GM21717 (cell line): ENCODE measurements around the gene YTHDF1.
"Not testable (repeated sequence)": the region's sequence is repeated elsewhere in the genome, so short reads cannot be mapped to it uniquely, and the experiment has no call there.

ENCODE experiments used
- ATAC-seq: cut with Tn5 transposase; IDR thresholded peaks from one replicate; pipeline ENCODE4 v1.9.1; 2021; ENCODE audit warnings: mild to moderate bottlenecking, moderate library complexity; ENCODE audit not compliant: unreplicated experiment

YTHDF1 gene

DNA sequence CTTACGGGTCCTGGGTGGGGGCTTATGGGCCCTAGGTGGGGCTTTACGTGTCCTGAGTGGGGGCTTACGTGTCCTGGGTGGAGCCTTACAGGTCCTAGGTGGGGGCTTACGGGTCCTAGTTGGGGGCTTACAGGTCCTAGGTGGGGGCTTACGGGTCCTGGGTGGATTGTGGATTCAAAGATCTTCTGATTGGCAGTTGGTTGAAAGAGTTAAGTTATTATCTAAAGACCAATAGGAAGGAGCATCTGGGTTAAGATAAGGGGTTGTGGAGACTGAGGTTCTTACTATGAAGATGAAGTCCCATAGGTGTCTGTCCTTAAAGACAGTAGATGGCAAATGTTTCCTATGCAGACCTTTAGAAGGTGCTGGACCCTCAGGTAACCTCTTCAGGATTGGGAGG lies 11.3 kb upstream of the YTHDF1 start:
- no peak for ATAC-seq

DNA sequence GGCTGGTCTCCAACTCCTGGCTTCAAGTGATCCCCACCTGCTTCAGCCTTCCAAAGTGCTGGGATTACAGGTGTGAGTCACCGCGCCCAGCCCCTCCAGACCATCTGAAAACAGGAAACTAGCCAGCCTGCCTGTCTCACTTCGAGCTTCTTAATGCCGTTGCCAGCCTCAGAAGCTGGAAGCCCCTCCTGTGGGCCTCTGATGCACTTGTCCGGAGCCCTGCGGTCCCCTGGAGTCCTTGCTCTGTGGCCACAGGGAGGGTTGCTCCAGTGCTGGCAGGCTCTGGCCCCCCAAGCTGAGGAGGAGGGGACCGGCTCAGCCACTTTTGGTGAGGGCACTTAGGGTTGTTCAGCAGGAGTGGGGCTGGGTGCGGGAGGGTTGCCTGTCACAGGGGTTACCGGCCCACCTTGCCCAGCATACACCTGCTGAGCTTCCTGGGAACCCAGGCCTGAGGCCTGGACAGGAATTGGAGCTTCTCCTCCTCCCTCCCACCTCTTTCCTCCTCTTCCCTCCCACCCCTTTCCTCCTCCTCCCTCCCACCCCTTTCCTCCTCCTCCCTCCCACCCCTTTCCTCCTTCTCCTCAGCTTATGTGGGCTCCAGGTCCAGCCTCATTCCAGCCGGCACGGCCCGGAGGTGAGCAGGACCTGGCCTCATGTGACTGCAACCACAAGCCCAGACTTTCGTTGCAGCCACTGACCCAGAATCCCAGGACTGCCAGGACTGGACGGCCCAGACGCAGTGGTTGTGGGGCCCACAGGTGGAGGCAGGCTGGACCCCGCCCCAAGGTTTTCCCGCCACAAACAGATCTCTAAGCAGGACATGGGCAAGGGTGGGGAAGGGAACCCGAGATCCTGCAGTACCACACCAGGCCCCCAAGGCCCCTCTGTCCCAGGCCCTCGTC lies 10.4 kb upstream of the YTHDF1 start:
- ATAC-seq = no peak

DNA sequence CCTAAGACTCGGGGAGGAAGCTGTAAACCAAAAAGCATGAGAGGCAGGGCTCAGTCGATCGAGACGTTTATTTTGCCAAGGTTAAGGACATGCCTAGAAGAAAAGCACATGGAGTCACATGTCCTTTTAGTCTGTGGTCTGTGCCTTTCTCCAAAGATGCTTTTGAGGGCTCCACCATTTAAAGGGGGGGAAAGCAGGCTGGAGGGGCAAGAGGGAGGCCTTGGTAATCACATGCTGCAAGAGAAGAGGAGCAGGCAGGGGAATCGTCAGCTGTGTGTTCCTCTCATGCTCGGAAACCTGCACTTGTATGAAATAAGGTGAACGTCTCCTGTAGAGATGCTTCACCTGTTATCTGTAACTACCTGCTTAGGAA lies 9.1 kb upstream of the YTHDF1 start:
- ATAC-seq = no peak

- no peak for ATAC-seq
Observed at GRCh38 chr20:63224412-63225081, 8.6 kb upstream of the YTHDF1 start.

- no peak for ATAC-seq
Observed at GRCh38 chr20:63223826-63224207, 7.9 kb upstream of the YTHDF1 start.

- no peak for ATAC-seq
Observed at GRCh38 chr20:63223121-63223825, 7.3 kb upstream of the YTHDF1 start.

DNA sequence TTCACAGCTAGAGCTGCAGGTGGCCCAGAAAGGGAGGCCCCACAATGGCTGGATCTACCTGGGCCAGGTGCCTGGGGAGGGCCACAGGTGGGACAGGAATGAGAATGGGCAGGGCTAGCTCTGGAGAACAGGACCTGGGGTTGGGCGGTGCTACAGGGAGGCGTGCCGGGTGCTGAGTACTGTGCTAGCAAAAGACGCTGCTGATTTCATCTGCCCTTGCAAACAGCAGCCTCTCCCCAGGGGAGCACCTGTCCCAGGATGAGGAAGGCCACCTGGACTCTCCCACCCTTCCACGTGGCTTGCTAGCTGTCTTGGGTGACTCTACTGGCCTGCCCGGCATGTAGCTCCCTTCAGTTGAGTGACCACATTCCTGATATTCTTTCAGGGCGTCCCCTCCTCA lies 6.6 kb upstream of the YTHDF1 start:
- no peak for ATAC-seq

DNA sequence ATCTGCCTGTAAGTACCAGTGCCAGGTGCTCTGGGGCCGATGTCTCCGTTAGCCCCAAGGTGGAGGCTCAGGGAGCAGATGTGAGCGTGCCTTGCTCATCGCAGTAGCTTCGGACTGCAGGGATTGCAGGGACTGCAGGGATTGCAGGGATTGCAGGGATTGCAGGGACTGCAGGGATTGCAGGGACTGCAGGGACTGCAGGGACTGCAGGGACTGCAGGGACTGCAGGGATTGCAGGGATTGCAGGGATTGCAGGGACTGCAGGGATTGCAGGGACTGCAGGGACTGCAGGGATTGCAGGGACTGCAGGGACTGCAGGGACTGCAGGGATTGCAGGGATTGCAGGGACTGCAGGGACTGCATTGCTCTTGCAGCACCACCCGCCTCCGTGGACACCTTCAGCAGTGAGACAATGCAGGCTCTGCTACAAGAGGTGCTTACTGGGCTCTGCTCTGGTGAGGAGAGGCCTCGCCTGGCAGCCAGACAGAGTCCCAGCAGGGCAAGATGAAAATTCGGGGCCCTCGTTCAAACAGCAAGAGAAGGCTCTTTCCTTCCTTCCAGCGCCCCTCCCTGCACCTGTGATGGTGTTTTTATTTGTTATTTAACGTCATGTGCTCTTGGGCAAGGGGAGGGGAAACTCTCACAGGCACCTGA lies 5.6 kb upstream of the YTHDF1 start:
- ATAC-seq = not testable (repeated sequence)

GRCh38 chr20:63220696-63221399 lies 4.9 kb upstream of the YTHDF1 start:
- ATAC-seq = no peak

GRCh38 chr20:63219866-63220521 lies 4.1 kb upstream of the YTHDF1 start:
- ATAC-seq = no peak

DNA sequence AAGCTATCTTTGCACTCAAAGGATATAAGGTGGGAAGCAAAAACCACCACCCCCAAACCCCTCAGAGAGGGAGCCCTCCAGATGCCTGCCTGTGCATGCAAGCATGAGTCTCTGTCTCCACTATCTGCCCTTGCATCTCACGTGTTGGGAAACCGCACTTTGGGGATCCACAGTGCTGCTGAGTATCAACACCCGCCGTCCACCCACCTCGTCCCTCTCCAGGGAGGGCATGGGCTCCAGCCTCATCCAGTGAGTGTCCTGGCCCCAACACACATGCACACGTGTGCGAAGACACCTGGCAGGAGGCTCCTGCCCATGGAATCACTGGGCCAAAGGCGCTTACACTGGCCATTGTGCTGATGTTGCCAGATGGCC lies 3.5 kb upstream of the YTHDF1 start:
- no peak for ATAC-seq

DNA sequence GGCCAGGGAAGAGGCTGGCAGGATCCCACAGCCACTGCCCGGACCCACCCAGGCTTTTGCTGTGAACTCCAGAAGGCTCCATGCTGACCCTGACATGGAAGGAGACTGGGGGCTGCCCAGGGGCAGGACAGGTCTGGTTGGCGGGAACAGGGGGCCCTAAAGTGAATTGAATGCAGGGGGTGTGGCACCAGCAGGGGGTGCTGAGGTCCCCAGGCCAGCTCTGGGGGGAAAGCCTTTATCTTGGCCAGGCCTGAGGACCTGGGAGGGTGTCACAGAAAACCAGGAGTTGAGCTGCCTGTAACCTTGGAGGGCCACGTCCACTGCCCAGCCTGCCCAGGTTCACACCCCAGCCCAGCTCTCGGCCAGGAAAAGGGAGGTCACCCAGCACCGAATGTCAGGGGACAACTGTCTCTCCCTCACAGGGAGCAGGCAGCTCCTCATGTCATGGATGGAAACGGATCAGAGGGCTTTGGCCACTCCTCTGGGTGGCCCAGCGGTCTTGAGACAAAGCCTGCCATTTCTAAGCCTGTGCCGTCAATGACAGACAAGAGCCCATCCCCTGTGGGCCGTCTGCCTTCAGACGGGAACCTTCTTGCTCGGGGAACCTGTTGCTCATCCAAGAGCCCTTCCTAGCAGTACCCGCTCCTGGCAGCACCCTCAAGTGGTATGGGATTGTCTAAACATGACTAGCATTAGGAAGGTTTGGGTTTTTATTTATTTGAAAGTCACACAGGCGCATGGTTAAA lies 2.9 kb upstream of the YTHDF1 start:
- ATAC-seq = no peak

DNA sequence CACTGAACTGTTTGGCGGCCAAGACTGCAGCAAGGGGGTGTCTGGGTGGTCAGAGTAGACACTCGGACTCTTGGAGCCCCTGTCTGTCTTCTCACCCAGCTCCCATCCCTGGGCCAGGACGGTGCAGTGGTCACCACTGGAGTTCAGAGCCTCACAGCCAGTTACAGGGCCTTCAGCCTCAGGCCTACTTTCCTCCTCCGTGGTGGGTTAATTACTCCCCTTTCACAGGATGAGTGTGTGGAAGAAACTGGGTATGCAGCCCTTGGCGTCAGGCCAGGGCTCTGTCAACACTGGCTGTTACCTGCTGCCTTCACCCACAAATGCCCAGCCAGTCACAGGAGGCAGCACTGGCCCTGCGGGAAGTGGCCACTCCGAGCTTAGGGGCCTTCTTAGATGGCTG lies 1.8 kb upstream of the YTHDF1 start:
- no peak for ATAC-seq

DNA sequence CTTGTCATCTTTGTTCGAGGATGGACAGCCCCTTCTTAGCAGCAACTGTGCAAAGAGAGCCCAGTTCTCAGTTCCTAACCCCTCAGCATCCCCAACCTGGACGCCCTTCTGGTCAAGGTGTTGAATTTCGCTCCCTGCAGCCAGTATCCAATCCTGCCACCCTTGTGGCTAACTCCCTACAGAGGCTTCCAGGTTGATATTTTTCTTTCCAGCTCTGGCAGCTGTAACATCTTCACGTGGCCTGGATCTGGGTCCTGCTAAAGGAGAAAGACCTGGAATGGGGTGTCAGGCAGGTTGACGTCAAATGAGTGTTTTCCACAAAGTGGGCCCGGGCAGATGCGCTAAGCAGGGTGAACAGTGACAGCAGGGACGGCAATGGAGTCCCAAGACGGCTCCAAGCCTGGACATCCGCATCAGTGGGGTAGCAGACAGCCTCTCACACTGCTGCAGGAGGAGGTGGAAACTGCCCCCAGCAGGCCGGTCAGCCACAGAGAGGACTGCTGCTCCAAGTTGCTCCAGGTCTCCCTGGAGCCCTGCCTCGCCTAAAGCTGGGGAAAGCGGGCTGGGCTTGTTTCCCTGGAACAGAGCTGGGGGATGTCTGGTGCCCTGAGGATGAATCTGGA lies 1.0 kb upstream of the YTHDF1 start:
- ATAC-seq = no peak

DNA sequence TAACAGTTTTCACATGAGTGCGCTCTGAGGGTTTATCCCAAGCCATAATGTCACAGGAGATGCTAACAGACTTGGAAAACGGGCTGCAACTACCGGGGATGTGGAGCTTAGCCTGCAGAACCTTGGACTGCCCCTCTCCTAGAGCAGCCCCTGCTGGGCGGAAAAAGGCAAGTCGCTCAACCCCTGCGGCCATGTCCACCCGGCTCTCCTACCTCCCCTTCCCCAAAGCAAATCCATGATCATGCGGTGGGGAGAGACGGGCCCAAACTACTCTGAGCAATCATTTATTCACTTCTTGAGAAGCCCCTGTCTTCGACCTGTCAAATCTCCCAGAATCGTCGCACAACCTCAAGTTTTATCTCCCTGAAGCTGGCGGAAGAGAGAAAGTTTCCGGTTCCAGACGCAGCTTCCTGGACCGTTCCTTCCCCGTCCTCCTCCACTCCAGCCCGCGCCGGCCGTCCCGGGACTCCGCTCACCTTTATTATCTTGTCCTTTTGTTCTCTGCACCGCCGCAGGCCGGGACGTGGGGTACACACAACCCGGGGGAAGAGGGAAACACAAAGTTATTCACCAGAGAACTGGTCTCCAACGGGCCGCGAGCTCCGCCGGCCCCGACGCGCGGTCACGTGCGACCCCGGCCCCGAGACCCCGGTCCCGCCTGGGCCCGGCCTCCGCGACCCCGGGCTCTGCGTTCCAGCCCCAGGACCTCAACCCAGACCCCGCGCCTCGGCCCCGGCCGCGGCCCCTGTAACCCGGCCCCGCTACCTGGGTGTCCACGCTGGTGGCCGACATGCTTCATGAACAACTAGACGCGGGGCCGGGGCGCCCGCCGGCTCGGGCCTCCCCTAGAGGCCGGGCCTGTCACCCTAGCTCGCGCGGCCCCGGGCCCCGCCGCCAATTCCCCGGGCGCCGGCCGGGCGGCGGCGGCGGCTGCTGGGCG lies 560 bp downstream of the YTHDF1 start:
- peak; percentile 29 for ATAC-seq

GRCh38 chr20:63214514-63214913 lies 1.4 kb downstream of the YTHDF1 start:
- no peak for ATAC-seq

- ATAC-seq = no peak
Observed at GRCh38 chr20:63212792-63213191, 3.1 kb downstream of the YTHDF1 start.

DNA sequence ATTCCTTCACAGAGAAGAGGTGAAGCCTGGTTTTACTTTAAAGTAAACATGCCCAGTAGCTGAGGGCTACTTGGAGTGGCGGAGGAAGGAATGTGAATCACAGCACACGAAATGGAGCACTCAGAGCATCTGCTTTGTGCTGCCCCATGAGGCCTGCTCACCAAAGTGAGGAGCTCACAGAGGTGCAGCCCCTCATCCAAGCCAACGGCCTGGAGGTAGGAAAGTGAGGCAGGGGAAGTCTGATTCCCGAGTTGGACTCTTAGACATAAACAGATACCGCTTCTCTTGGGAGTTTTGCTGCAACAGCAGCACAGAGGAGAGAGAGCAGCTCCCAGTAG lies 3.6 kb downstream of the YTHDF1 start:
- ATAC-seq = no peak
